ENCODE data around the gene RPS3A. TPM values are rescaled to one million over a fixed set of nuclear protein-coding genes. Genes with fewer than 3 reads are reported as not detected.
"Not testable (repeated sequence)": the region's sequence is repeated elsewhere in the genome, so short reads cannot be mapped to it uniquely, and the experiment has no call there.

The RPS3A gene
- total RNA-seq (2014; rRNA removed; shearing (Covaris generic)), result 2,526 and 2,957 TPM in 2 replicates

DNA sequence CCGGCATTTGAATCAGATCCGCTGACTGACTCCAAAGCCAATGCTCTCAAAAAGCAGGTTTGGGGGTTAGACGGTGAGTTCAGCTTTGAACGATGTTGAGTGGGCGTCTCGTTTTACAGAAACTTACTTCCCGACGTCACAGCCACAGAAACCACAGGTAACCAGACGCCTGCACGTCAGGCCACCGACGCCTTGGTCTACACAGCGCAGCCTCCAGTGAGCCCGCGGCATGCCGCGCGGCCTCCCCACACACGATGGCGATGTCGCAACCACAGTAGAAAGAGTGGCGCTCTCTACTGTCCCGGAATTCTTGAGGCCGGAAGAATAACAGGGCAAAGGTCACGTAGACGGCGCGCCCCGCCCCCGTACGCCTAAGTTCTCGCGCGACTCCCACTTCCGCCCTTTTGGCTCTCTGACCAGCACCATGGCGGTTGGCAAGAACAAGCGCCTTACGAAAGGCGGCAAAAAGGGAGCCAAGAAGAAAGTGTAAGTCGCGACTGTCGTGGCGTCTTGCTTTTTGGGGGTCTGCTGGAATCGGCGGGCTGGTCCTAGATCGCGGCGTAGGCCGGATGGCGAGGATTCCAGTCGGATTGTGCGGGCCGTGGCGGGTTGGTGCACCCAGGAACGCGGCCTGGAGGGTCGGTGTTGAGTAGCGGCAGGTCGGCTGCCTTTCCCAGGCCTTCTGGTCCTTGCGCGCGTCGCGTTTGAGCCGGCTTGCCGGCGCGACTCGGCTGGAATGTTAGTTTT is at the start of gene RPS3A:
Gene RPS3A, plus strand, starts transcription at position 400 of the 747 bp plus-strand sequence. Its CDS starts 25 bp downstream, at position 425.
- peak; percentile 93 to 97 for DNase-seq (ENCODE audit: low read depth in 1 of 2, low spot score in 2 of 2)
- Histone ChIP-seq H3K27ac (peak within 1 kb of the TSS; percentile 85), H3K4me3 (peak within 1 kb of the TSS; percentile 81), H3K9me3 (replicated peaks) (no peaks in the 10 kb centered on the region), H3K4me1 (replicated peaks) (peaks cover 18% of the 10 kb centered on the region), H3K27me3 (replicated peaks) (no peaks in the 10 kb centered on the region), H3K36me3 (peaks cover 49% of the 10 kb centered on the region)

- Histone ChIP-seq H3K27me3 (replicated peaks) (no peaks in the 10 kb centered on the region), H3K4me3 (no peak overlapping the region), H3K27ac (no peak overlapping the region), H3K36me3 (no peaks in the 10 kb centered on the region), H3K4me1 (replicated peaks) (no peaks in the 10 kb centered on the region), H3K9me3 (replicated peaks) (no peaks in the 10 kb centered on the region)
- no peak for DNase-seq (ENCODE audit: low read depth in 1 of 2, low spot score in 2 of 2)
Measured at GRCh38 chr4:151052785-151053184, 46.6 kb upstream of the RPS3A start.

GRCh38 chr4:151055539-151055938 is 43.9 kb upstream of the RPS3A start:
- H3K36me3 ChIP-seq, result no peaks in the 10 kb centered on the region
- no peaks in the 10 kb centered on the region for H3K27me3 ChIP-seq (replicated peaks)
- DNase-seq (ENCODE audit: low read depth in 1 of 2, low spot score in 2 of 2), result no peak
- no peak overlapping the region for H3K27ac ChIP-seq
- no peaks in the 10 kb centered on the region for H3K4me1 ChIP-seq (replicated peaks)
- H3K9me3 ChIP-seq (replicated peaks), result no peaks in the 10 kb centered on the region
- no peak overlapping the region for H3K4me3 ChIP-seq

DNA sequence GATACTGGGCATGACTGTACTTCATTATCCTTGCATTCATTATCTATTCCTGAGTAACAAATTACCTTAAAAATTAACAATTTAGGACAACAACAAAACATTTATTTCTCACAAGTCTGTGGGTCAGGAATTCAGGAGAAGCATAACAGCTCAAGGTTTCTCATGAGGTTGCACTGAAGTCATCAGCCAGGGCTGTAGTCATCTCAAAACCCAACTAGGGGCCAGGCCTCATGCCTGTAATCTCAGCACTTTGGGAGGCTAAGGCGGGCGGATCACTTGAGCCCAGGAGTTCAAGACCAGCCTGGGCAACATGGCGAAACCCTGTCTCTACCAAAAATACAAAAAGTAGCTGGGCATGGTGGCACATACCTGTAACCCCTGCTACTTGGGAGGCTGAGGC is 36.3 kb upstream of the RPS3A start:
- H3K36me3 ChIP-seq; H3K4me1 ChIP-seq (replicated peaks); H3K4me3 ChIP-seq; DNase-seq (ENCODE audit: low read depth in 1 of 2, low spot score in 2 of 2); H3K27ac ChIP-seq; H3K27me3 ChIP-seq (replicated peaks); H3K9me3 ChIP-seq (replicated peaks): not testable (repeated sequence)

- no peak for DNase-seq (ENCODE audit: low read depth in 1 of 2, low spot score in 2 of 2)
Measured at GRCh38 chr4:151067316-151067970, 32.0 kb upstream of the RPS3A start.

DNA sequence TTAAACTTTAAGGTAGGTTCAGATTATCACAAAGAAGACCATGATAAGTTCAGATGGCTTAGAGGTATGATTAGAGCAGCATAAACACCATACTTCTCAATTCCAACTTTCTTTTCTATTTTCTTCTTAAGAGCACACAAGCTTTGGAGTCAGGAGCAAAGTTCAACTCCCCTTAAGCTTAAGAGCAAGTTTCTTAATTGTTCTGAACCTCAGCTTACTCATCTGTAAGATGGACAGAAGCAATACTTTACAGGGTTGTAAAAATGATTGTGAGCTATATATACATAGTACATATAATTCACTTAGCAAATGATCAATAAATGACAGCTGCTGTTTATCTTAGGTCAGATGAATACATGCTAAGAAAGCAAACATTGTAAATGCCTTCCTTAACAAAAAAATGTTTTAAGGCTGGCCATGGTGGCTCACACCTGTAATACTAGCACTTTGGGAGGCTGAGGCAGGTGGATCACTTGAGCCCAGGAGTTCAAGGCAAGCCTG is 25.0 kb upstream of the RPS3A start:
- Histone ChIP-seq H3K4me3 (no peak overlapping the region), H3K4me1 (replicated peaks) (no peaks in the 10 kb centered on the region), H3K27ac (no peak overlapping the region), H3K9me3 (replicated peaks) (no peaks in the 10 kb centered on the region), H3K27me3 (replicated peaks) (no peaks in the 10 kb centered on the region), H3K36me3 (no peaks in the 10 kb centered on the region)
- DNase-seq (ENCODE audit: low read depth in 1 of 2, low spot score in 2 of 2), result no peak

More at GRCh38 chr4:151067316-151067970, 32.0 kb upstream of the RPS3A start:
- Histone ChIP-seq H3K27me3 (replicated peaks) (no peaks in the 10 kb centered on the region), H3K27ac (no peak overlapping the region), H3K4me1 (replicated peaks) (no peaks in the 10 kb centered on the region), H3K4me3 (no peak overlapping the region), H3K9me3 (replicated peaks) (no peaks in the 10 kb centered on the region), H3K36me3 (no peaks in the 10 kb centered on the region)

- not testable (repeated sequence) for H3K36me3 ChIP-seq; H3K27ac ChIP-seq; H3K9me3 ChIP-seq (replicated peaks); H3K4me1 ChIP-seq (replicated peaks); DNase-seq (ENCODE audit: low read depth in 1 of 2, low spot score in 2 of 2); H3K27me3 ChIP-seq (replicated peaks); H3K4me3 ChIP-seq
Measured at GRCh38 chr4:151077978-151078377, 21.4 kb upstream of the RPS3A start.

GRCh38 chr4:151087467-151087866 is 12.0 kb upstream of the RPS3A start:
- Histone ChIP-seq H3K27me3 (replicated peaks) (no peaks in the 10 kb centered on the region), H3K36me3 (no peaks in the 10 kb centered on the region), H3K4me1 (replicated peaks) (no peaks in the 10 kb centered on the region), H3K9me3 (replicated peaks) (no peaks in the 10 kb centered on the region), H3K27ac (no peak overlapping the region), H3K4me3 (no peak overlapping the region)
- DNase-seq (ENCODE audit: low read depth in 1 of 2, low spot score in 2 of 2), result no peak

DNA sequence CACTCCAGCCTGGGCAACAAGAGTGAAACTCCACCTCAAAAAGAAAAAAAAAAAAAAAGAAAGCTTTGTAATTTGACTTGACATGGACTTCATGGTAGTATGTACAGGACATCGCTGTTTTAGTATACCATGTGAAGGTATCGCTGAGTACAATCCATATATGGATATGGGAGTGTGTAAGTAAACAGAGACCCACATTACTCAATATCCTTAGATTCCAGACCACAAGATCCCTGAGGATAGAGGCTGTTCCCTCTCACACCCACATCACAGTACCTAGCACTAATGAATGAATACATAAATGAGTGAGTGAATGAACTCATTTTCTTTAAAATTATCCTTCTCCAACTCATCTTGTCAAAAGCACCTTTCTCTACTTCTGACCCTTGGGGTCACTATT is 8.4 kb upstream of the RPS3A start:
- Histone ChIP-seq H3K27ac (no peak overlapping the region), H3K27me3 (replicated peaks) (no peaks in the 10 kb centered on the region), H3K4me1 (replicated peaks) (no peaks in the 10 kb centered on the region), H3K9me3 (replicated peaks) (no peaks in the 10 kb centered on the region), H3K4me3 (no peak overlapping the region), H3K36me3 (no peaks in the 10 kb centered on the region)
- DNase-seq (ENCODE audit: low read depth in 1 of 2, low spot score in 2 of 2), result no peak

DNA sequence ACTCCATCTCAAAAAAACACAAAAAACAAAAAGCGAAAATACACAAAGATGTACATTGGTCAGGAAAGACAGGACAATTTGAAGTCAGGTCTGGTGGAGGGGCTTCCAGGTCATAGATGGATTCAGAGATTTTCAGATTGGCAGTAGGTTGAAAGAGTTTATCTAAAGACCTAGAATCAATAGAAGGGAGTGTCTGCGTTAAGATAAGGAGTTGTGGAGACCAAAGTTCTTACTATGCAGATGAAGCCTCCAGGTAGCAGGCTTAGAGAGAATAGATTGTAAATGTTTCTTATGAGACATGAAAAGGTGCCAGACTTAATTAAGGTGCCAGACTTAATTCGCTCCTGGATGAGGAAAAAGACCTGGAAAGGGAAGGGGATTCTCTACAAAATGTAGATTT is 6.9 kb upstream of the RPS3A start:
- Histone ChIP-seq H3K27ac (no peak overlapping the region), H3K9me3 (replicated peaks) (no peaks in the 10 kb centered on the region), H3K4me3 (no peak overlapping the region), H3K27me3 (replicated peaks) (no peaks in the 10 kb centered on the region), H3K36me3 (no peaks in the 10 kb centered on the region), H3K4me1 (replicated peaks) (no peaks in the 10 kb centered on the region)
- DNase-seq (ENCODE audit: low read depth in 1 of 2, low spot score in 2 of 2), result no peak

- no peaks in the 10 kb centered on the region for H3K36me3 ChIP-seq
- H3K27me3 ChIP-seq (replicated peaks), result no peaks in the 10 kb centered on the region
- no peak overlapping the region for H3K27ac ChIP-seq
- no peaks in the 10 kb centered on the region for H3K9me3 ChIP-seq (replicated peaks)
- no peak overlapping the region for H3K4me3 ChIP-seq
- no peak for DNase-seq (ENCODE audit: low read depth in 1 of 2, low spot score in 2 of 2)
- no peaks in the 10 kb centered on the region for H3K4me1 ChIP-seq (replicated peaks)
Measured at GRCh38 chr4:151093203-151093602, 6.2 kb upstream of the RPS3A start.

GRCh38 chr4:151094290-151094751 is 5.1 kb upstream of the RPS3A start:
- no peak overlapping the region for H3K4me3 ChIP-seq
- no peaks in the 10 kb centered on the region for H3K9me3 ChIP-seq (replicated peaks)
- no peaks in the 10 kb centered on the region for H3K36me3 ChIP-seq
- H3K4me1 ChIP-seq (replicated peaks), result peaks cover 3% of the 10 kb centered on the region; the same call in 1 of the 2 replicates
- DNase-seq (ENCODE audit: low read depth in 1 of 2, low spot score in 2 of 2), result no peak
- H3K27me3 ChIP-seq (replicated peaks), result no peaks in the 10 kb centered on the region
- H3K27ac ChIP-seq, result no peak overlapping the region

- Histone ChIP-seq H3K27me3 (replicated peaks) (no peaks in the 10 kb centered on the region), H3K9me3 (replicated peaks) (no peaks in the 10 kb centered on the region), H3K27ac (no peak overlapping the region), H3K4me3 (no peak overlapping the region), H3K36me3 (peaks cover 6% of the 10 kb centered on the region), H3K4me1 (replicated peaks) (peaks cover 3% of the 10 kb centered on the region; the same call in 1 of the 2 replicates)
- no peak for DNase-seq (ENCODE audit: low read depth in 1 of 2, low spot score in 2 of 2)
Measured at GRCh38 chr4:151095142-151095541, 4.3 kb upstream of the RPS3A start.

- peaks cover 18% of the 10 kb centered on the region for H3K4me1 ChIP-seq (replicated peaks)
- H3K9me3 ChIP-seq (replicated peaks), result no peaks in the 10 kb centered on the region
- no peaks in the 10 kb centered on the region for H3K27me3 ChIP-seq (replicated peaks)
Measured at GRCh38 chr4:151097759-151098158, 1.7 kb upstream of the RPS3A start.

More at GRCh38 chr4:151097759-151098158, 1.7 kb upstream of the RPS3A start:
- no peak overlapping the region for H3K27ac ChIP-seq
- peaks cover 33% of the 10 kb centered on the region for H3K36me3 ChIP-seq
- DNase-seq (ENCODE audit: low read depth in 1 of 2, low spot score in 2 of 2), result no peak
- H3K4me3 ChIP-seq, result no peak overlapping the region

All from SJSA1 (cell line).